ENCODE data around the gene FGD2.

Gene FGD2

DNA sequence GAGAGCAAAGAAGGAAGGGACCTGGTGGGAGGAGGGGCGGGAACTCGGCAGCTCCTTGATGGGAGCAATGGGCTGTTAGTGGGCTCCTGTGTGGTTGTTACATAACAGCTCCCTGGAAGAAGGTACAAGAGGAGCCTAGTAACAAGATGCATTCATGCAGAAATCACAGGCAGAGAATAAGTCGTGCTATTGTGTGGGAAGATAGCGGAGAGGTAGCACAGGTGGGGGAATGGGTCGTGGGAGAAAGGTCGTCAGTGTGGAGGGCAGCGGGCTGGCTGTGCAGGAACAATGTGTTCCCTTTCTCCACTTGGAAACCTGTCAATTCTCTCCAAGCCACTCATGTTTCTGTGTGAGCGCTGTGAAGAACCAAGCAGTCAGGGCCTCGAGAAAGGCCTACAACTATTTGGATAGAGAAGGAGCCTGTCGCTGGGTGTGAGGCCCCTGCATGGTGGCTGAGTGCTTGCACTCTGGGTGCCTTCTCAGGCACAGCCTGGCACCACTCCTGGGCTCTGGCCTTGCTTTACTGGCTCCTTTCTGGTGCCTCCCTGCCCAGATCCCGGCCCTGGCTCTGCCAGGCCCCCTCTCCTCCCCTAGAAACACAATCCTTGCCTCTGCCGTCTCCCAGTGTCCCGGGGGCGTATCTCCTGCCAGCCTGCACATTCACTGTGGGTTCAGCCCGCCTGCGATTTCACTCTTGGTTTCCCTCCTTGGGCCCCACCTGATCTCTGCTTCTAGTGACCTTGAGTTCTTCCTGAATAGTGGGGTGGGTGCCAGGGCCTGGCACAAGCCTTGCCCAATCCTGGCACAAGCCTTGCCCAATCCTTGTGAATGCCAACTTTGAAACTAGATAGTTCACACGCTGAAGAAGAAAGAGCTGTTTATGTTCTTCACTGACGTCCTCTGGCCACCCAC is 7.4 kb upstream of the FGD2 start:
- no peak for DNase-seq

DNA sequence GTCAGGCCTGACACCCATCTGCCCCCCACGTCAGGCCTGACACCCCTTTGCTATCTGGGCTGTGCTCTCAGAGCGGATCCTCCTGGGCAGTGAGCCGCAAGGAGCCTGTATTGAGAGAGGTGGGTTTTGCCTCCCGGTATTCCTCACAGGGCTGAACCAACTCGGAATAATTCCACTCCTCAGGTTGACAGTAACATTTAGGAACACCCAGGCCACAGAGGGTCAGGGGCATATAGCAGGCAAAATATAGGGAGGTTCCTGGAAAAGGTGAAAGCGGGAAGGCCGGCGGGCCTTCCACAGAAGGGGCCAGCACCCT is 6.8 kb upstream of the FGD2 start:
- DNase-seq = no peak

DNA sequence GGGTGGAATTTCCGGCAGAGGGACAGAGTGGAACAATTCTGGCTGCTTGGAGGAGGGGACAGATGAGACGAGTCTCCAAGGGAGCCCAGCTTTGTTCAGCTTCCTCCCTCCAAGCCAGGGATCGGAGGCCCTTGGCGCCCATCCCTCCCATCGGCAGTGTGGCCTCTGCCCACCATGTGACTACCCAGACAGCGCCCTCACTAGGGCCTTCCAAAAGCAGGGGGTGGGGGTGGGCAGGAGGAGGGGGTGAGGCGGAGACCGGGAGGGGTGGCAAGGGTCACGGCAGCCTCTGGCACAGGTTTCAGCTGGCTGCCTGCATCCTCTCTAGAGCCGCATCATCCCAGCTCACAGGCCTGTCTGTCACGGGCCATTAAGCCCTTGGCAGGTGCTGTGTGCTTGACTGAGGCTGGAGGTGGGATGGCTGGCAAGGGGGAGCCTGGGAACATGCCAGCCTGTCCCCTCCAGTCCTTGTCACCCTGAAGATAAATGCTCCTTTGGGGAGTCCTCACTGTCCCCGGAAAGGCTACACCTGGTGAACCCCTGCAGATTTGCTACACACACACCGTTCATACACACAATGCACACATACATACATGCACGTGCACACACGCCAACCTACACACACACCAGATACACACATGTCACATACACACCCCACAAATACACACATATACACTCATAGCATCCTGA is 6.2 kb upstream of the FGD2 start:
- no peak for DNase-seq

DNA sequence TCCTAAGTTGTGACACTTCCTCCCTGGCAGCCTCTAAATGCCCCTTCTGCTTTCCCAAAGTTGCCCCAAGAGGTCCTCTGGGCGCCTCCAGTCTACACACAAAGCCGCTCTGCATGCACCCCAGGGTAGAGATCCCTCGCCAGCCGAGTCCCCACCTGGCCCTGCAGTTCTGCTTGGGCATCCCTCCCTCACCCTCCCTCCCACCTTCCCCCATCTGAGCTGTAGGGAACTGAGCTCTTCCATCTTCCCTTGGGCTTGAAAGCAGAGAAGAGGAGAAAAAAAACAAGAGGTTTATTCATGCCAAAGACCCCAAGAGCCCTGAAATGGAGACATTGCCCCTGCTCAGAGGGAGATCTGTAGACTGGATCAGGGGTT is 5.7 kb upstream of the FGD2 start:
- DNase-seq = no peak

DNA sequence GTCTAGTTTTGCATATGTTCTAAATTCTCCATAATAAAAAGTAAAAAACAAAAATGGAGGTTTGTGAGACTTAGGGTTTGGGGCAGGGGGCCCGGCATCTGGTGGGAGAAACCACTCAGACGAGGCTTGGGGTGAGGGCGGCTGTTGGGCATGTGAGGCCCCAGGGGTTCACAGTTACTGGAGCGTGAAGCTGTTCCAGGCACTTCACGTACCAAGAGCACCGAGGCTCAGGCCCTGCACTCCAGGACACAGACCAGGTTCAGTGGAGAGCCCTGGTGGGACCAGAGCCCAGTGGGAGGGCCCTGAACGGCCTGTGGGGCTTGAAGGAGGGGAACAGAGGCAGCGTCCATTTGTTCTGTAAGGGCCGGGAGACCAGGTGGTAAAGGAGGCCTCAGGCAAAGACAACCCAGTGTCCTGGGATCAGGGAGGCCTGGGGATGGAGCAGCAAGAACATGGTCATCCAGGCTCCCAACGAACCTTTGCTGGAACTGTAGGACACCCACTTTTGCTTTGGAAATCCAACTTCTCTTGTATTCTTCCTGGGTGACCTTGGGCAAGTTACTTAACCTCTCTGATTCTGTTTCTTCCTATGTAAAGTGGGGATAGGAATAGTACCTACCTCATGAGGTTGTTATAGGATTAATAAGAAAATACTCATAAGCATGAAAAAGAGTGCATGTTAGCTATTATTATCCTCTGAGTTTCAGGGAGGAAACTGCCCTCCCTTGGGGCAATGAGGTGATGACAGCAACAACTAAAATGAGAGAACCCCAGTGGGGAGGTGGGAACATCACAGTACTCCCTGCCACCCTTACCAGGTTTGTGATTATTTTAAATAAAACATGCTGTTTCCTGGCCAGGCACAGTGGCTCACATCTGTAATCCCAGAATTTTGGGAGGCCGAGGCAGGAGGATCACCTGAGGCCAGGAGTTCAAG is 1.1 kb upstream of the FGD2 start:
- DNase-seq = no peak

DNA sequence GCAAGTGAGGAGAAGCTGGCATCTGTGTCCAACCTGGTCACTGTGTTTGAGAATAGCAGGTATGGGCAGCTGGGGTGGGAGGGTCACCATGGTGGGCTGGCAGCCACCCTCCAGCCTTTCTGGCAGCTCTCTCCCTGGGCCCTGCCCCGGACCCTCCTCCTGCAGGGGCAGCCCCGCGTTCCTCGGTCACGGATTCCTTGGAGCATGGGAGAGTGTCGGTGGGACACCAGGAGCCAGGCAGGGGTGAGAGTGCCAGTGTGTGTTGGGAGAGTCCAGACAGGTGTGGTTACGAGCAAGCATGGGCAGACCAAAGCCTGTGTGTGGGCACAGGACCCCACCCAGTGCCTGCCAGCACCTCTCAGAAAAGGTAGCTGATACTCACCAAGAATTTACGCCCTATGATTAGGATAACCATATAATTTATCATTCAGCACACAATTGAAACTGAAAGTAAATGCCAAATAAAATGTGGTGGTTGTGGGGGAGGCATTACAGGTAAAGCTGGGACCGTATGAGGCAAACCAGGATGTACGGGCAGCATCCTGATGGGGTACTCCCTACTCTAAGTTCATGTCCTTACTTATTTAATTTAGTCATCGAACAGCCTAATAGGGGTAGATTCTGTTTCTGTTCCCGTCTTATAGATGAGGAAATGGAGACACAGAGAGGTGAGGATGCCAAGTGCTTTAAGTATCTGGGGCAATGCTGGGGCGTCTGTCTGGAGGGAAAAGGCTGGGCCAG is 542 bp downstream of the FGD2 start:
- DNase-seq = no peak

DNA sequence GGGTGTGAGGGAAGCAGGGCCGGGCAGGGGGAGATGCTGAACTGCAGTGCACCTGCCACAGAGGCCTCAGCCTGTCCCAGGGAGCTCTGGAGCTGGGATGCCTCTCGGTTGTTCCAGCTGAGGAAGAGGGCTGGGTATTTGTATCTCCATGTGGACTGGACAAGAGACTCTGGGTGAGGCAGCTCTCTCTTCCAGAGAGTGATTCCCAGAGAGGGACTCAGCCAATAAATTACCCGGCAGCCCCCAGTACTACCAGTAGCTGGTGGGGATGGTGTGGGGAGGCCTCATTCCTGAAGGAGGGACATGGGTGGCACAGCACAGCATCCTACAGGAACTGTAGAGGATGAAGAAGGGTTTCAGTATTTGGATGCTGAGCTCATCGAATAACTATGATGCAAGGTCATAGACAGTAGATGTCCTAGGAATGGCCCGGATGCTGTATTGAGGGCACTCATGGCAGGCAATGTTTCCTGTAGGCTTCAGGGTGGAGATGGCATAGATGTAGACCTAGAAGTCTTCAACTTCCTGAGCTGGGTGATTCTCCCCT is 1.4 kb downstream of the FGD2 start:
- no peak for DNase-seq

DNA sequence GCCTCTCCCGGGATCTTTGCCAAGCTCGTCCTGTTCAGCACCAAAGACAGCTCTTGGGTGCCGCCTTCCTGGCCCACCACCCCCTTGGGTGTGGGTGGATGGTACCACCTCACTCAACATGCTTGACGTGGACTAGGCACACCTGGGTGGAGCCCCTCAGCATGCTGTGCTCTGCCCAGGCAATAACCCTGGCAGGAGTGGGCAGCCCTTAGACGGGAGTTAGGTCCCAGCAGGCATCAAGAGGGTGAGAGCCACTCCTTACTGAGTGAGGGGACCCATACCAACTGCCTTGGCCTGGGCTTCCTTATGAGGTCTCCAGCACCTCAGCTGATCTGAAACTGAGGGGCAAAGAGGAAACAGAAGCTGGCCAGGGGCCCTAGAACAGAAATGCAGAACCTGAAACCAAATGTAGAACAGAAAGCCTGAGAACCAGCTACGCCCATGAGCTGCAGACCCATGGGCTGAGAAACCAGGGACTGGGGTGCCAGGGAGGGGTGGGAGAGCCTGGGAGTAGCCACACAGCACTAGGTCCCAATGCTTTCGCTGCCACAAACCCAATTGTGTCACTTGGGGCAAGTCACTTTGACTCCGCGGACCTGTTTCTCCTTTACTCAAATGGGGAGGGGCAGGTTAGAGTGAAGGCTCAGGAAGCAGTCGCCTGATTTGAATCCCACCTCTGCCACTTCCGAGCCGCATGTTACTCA is 2.0 kb downstream of the FGD2 start:
- DNase-seq = no peak

DNA sequence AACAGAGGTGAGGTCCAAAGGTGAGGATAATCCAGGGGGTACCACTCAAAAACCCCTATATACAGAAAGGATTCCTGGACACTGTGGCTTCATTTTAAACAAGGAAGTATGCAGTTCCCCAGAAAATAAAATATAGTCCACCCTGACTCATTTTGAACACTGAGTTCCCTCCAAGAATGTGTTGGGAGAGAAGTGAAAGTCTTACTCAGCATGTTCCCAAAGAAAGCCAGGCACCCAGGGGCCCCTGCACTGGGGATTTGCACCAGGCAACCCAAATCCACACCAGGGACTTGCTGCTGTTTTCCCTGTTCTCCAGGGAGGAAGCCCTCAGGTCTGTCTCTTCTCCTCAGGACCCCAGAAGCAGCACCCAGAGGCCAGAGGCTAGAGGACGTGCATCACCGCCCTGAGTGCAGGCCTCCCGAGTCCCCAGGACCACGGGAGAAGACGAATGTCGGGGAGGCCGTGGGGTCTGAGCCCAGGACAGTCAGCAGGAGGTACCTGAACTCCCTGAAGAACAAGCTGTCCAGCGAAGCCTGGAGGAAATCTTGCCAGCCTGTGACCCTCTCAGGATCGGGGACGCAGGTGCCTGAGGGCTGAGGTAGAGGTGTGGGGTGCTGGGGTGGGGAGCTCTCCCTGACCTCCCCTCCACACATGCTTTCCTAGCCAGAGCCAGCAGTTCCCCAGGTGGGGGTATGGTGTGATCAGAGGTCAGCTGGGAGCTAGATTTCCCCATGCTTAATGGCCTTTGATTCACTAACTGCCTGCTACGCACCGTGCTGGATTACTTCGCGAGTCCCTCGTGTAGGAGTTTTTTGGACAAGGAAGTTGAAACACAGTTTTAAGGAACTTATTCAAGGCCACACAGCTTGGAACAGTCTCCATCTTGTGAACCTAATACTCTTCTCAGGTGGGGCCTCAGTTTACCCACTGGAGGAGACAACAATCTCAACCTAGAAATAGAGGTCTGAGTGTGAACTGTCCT is 3.3 kb downstream of the FGD2 start:
- no peak for DNase-seq

DNA sequence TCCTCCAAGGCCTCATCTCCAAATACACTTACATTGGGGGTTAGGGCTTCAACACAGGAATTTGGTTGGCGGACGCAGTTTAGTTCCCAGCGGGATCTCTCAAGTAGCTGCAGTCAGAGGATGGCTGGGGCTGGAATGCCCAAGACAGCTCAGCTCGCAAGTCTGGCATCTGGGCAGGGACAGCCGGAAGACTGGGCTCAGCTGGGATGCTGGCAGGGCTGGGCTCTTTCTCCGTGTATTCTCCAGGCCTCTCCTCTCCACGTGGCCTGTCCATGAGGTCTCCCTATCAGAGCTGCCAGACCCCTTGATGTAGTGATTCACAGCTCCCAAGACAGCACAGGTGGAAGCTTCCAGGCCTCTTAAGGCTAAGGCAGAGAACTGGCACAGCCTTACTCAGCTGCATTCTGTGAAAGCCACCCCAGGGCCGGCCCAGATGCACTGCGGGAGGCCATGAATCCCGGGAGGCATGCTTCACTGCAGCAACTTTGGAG is 5.0 kb downstream of the FGD2 start:
- no peak for DNase-seq

DNA sequence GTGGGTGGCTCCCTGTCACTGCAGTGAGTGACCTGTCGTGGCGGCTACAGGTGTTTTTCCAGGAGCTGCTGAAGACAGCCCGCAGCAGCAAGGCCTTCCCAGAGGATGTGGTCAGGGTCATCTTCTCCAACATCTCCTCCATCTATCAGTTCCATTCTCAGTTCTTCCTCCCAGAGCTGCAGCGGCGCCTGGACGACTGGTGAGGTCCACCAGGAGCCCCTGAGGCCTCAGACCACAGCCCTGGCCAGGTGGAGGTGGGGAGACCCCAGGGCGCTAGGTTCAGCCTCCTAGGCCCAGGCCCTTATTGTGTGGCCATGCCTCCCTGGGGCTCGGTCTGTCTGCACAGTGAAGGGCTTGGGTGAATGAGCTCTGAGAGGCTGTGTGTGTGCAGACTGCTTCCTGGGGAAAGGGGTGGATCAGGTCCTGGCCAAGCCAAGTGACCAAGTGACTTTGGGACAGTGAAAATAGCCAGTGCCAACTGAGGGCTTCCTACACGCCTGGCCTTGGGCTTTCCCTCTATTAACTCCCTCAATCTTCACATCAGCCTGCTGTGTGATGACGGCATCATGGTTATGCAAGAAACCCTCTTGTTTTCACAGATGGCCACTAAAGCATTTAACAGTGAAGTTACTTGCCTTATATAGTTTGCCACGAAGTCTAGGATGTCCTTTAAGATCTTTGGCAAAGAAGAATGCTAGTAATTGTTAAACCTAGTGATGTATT is 6.4 kb downstream of the FGD2 start:
- DNase-seq = no peak

DNA sequence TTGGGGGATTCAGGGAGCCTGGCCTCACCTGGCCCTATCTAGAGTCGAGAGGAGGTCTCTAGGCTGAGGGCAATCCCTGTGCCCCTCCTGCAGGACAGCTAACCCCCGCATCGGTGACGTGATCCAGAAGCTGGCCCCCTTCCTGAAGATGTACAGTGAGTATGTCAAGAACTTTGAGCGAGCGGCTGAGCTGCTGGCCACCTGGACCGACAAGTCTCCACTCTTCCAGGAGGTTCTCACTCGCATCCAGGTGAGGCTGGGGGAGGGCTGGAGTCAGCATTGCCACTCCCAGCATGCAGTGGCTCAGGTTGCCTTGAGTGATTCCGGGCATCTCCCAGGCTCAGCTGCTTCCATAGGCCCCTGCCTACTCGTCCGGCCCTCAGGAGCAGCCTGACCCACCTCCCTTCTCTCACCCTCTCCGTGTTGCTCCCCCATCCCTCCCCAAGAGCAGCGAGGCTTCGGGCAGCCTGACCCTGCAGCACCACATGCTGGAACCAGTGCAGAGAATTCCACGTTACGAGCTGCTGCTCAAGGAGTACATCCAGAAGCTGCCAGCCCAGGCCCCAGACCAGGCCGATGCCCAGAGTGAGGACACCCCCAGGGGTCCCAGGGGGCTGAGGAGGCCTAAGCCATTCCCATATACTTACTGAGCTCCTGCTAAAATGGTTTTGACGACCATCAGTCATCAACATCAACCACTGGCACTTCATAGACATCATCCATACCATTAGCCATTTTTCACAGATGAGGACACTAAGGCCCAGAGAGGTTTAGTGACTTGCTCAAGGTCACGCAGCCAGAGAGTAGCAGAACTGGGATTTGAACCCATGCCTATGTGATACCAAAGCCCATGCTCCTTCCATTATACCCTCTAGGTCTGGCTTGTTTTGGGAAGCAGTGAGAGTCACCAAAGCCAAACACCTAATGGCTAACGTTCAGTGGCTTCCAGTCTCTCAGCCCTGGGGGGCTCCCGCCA is 8.3 kb downstream of the FGD2 start:
- DNase-seq = no peak

DNA sequence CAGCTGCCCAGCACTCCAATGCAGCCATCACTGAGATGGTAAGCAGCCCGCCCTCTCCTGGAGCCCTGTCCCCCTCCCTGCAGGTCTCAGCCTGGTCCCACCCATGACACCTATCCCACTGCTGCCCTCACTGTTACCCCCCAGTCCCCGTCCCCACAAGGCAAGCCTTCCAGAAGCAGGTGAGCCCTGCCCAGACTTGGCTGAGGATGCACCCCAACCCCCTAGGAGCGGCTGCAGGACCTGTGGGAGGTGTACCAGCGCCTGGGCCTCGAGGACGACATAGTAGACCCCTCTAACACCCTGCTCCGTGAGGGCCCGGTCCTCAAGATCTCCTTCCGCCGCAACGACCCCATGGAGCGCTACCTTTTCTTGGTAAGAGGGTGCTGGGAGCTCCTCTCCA is 9.2 kb downstream of the FGD2 start:
- no peak for DNase-seq

DNA sequence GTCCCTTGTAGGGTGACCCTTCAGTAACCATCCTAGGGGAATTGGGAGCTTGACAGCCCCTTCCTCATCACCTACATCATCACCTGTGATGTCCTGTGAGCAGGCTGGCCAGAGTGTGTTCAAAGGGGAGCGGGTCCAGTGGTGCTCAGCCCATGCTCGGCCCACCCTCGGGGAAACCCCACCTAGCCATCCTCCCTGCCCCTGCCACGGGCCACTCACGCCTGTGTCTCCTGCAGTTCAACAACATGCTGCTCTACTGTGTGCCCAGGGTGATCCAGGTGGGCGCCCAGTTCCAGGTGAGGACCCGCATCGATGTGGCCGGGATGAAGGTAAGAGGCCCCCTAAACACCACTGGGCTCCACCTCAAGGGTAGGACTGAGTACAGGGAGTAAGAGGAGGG is 10.1 kb downstream of the FGD2 start:
- no peak for DNase-seq

DNA sequence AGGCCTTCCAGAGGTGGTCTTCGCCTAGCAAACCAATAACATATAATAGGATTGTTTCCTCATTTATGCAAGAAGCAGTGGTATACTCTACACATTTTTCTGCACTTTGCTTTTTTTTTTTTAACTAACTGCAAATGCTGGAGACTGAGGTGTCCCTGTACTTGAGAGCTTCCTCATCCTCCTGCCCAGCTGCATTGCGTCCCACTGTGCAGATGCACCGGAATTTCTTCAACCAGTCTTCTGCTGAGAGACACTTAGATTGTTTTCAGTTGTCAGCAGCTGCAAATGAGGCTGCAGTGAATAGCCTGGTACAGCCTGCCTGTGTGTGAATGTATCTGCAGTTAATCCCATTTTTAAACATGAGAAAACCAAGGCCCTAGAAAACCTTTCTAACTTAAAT is 11.5 kb downstream of the FGD2 start:
- DNase-seq = no peak

DNA sequence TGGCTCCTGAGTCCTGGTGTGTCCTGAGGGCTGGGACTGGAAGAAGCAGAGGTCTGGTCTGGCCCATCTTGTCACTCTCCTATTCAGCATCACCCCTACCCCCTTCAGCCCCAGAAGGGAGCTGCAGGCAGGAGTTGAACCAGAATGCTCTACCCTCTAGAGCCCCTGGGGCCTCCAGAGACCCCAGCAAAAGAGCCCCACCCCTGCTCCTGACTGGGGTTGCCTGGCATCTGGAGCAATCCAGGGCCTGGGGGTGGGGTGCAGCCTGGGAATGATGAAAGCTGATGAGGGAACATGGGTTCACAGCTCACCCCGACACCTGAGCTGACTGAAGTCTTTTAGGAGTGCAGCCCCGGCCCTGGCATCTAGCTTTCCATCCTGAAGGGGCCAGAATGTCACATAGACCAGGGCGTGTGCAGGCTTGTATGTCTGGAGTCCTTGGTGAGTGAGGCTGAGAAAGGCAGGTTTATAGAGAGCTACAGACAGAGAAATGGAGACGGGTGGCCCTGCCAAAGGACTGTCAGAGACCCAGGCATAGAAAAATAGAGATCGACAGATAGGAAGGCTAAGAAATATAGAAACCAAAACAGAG is 12.2 kb downstream of the FGD2 start:
- no peak for DNase-seq

DNA sequence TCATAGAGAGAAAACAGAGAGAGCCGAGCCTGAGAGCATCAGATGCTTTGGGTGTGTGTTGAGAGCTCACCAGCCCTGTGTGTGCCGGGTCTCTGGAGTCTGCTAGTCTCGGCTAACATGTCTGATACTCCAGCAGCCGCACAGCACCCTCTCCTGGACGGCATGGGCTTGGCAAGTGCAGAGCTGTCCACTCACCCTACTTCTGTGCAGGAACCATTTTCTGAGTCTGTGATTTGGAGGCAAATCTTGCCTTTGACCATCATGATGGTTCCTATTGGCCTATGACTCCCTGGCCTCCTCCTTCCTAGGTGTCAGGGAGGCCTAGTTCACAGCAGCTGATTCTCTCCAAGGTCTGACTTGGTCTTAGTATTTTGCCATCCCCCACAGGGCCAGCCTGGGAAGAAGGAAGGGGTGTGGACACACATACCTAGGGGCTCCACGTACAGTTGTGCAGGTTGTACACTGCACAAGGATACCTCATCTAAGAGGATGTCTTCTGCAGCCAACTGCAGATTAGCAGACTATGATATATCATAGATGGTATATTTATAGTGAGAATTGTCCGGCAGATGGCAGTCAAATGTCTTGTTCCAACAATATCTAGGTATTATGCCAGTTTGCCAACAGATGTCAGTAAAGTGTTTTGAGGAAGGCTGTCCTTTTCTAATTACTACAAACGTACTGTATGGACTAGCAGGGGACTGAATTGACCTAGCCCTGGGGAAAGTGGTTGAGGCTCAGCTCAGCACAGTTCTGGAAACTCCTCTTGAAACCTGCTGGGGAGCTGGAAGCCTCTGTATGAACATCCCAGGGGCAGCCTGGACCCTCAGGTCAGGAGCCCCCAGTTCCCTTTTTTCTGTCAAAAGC is 13.0 kb downstream of the FGD2 start:
- DNase-seq = peak; percentile 82

Measured in T-helper 9 cell (primary cell).